ENCODE results near the gene GRIK5. TPM values are rescaled to one million over a fixed set of nuclear protein-coding genes. Genes with fewer than 3 reads are reported as not detected.

GRIK5 gene
- total and polyA plus RNA-seq, 2 of the 8 experiments (the other 6 are each of a cell fraction or from before 2014, with no cell fraction given), result 17.8 to 42.9 TPM

- TF ChIP-seq, protein P1, sequence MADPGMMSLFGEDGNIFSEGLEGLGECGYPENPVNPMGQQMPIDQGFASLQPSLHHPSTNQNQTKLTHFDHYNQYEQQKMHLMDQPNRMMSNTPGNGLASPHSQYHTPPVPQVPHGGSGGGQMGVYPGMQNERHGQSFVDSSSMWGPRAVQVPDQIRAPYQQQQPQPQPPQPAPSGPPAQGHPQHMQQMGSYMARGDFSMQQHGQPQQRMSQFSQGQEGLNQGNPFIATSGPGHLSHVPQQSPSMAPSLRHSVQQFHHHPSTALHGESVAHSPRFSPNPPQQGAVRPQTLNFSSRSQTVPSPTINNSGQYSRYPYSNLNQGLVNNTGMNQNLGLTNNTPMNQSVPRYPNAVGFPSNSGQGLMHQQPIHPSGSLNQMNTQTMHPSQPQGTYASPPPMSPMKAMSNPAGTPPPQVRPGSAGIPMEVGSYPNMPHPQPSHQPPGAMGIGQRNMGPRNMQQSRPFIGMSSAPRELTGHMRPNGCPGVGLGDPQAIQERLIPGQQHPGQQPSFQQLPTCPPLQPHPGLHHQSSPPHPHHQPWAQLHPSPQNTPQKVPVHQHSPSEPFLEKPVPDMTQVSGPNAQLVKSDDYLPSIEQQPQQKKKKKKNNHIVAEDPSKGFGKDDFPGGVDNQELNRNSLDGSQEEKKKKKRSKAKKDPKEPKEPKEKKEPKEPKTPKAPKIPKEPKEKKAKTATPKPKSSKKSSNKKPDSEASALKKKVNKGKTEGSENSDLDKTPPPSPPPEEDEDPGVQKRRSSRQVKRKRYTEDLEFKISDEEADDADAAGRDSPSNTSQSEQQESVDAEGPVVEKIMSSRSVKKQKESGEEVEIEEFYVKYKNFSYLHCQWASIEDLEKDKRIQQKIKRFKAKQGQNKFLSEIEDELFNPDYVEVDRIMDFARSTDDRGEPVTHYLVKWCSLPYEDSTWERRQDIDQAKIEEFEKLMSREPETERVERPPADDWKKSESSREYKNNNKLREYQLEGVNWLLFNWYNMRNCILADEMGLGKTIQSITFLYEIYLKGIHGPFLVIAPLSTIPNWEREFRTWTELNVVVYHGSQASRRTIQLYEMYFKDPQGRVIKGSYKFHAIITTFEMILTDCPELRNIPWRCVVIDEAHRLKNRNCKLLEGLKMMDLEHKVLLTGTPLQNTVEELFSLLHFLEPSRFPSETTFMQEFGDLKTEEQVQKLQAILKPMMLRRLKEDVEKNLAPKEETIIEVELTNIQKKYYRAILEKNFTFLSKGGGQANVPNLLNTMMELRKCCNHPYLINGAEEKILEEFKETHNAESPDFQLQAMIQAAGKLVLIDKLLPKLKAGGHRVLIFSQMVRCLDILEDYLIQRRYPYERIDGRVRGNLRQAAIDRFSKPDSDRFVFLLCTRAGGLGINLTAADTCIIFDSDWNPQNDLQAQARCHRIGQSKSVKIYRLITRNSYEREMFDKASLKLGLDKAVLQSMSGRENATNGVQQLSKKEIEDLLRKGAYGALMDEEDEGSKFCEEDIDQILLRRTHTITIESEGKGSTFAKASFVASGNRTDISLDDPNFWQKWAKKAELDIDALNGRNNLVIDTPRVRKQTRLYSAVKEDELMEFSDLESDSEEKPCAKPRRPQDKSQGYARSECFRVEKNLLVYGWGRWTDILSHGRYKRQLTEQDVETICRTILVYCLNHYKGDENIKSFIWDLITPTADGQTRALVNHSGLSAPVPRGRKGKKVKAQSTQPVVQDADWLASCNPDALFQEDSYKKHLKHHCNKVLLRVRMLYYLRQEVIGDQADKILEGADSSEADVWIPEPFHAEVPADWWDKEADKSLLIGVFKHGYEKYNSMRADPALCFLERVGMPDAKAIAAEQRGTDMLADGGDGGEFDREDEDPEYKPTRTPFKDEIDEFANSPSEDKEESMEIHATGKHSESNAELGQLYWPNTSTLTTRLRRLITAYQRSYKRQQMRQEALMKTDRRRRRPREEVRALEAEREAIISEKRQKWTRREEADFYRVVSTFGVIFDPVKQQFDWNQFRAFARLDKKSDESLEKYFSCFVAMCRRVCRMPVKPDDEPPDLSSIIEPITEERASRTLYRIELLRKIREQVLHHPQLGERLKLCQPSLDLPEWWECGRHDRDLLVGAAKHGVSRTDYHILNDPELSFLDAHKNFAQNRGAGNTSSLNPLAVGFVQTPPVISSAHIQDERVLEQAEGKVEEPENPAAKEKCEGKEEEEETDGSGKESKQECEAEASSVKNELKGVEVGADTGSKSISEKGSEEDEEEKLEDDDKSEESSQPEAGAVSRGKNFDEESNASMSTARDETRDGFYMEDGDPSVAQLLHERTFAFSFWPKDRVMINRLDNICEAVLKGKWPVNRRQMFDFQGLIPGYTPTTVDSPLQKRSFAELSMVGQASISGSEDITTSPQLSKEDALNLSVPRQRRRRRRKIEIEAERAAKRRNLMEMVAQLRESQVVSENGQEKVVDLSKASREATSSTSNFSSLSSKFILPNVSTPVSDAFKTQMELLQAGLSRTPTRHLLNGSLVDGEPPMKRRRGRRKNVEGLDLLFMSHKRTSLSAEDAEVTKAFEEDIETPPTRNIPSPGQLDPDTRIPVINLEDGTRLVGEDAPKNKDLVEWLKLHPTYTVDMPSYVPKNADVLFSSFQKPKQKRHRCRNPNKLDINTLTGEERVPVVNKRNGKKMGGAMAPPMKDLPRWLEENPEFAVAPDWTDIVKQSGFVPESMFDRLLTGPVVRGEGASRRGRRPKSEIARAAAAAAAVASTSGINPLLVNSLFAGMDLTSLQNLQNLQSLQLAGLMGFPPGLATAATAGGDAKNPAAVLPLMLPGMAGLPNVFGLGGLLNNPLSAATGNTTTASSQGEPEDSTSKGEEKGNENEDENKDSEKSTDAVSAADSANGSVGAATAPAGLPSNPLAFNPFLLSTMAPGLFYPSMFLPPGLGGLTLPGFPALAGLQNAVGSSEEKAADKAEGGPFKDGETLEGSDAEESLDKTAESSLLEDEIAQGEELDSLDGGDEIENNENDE (IDR thresholded peaks at IDR 0.05; ENCODE audit: insufficient replicate concordance, low read length), result no peak
- TF ChIP-seq MAFK (IDR thresholded peaks at IDR 0.05; ENCODE audit: low read depth, low read length), result no peak
- no peak for TF ChIP-seq CHD1 (IDR thresholded peaks at IDR 0.05; ENCODE audit: low read depth, low read length)
- no peak for TF ChIP-seq EZH2 (IDR thresholded peaks at IDR 0.05; ENCODE audit: low read depth, low read length, severe bottlenecking)
- no peak for TF ChIP-seq JUN (IDR thresholded peaks at IDR 0.05; ENCODE audit: low read depth, low read length)
Observed at GRCh38 chr19:41993612-41994483, 76.2 kb downstream of the GRIK5 start, which contains the start of gene ATP1A3 (continued).
